Activated naive CD4-positive, alpha-beta T cell treated with anti-CD3 and anti-CD28 coated beads for 36 hours (primary cell): Measurements from ENCODE around the gene UBE4A. TPM values are rescaled to one million over a fixed set of nuclear protein-coding genes. Genes with fewer than 3 reads are reported as not detected.
A peak's percentile ranks its signal among the peaks of the same experiment; 100 is the strongest.

ENCODE experiments used
- CTCF ChIA-PET: fragments of 350-600 bp; sonication (Branson Sonifier 250); formaldehyde crosslinking; loops from one replicate; lab custom pipeline; 2021; ENCODE audit warnings: antibody characterized with exemption; lab: Charles Lee
- DNase-seq: peaks from one replicate; pipeline ENCODE4 v3.0.0-alpha.2; 2020
- H3K27ac Mint-ChIP-seq: one replicate; pipeline ENCODE4 v1.8.0; 2021; ENCODE audit warnings: mild to moderate bottlenecking, mixed read lengths
- H3K27me3 Mint-ChIP-seq: one replicate; pipeline ENCODE4 v1.8.0; 2021; ENCODE audit warnings: low read depth, mixed read lengths
- H3K36me3 Mint-ChIP-seq: one replicate; pipeline ENCODE4 v1.8.0; 2021; ENCODE audit warnings: low read depth, mixed read lengths
- H3K4me1 Mint-ChIP-seq: one replicate; pipeline ENCODE4 v1.8.0; 2021; ENCODE audit warnings: low read depth, mixed read lengths
- H3K4me3 Mint-ChIP-seq: one replicate; pipeline ENCODE4 v1.8.0; 2021; ENCODE audit warnings: mild to moderate bottlenecking, moderate library complexity, mixed read lengths
- H3K9me3 Mint-ChIP-seq: one replicate; pipeline ENCODE4 v1.8.0; 2021; ENCODE audit warnings: mixed read lengths
- intact Hi-C: fragments of 100-400 bp; cut with micrococcal nuclease; formaldehyde crosslinking; loops from one replicate; pipeline ENCODE4 v1.15.1; 2023
- total RNA-seq, 2 experiments: library from RNA; stranded (reverse); gene quantifications; one replicate each; pipeline ENCODE4 v1.2.3, GENCODE V29; 2021

UBE4A gene
- 10 to 100 TPM; 35.3 to 35.7 TPM for total RNA-seq

GRCh38 chr11:118359295-118359958, at the start of gene UBE4A:
UBE4A (plus strand) TSS chr11:118359600; CDS start chr11:118365081, 5,481 bp downstream.
- DNase-seq = peak; percentile 100
- Mint-ChIP-seq H3K27ac (peak within 1 kb of the TSS; percentile 91), H3K36me3 (peaks cover 6% of the 10 kb centered on the region), H3K9me3 (no peaks in the 10 kb centered on the region), H3K4me3 (peak within 1 kb of the TSS; percentile 99), H3K27me3 (no peaks in the 10 kb centered on the region), H3K4me1 (peaks cover 52% of the 10 kb centered on the region)
- CTCF ChIA-PET = interaction anchor here (0.6 to 1.2 kb wide), 5 partner anchors 19 to 161 kb away, joined by 3 to 5 read pairs (median 4); no protein-coding TSS in a partner anchor
- intact Hi-C loops = loop anchor here (1.0 to 10.0 kb wide), 6 partner anchors 17 to 214 kb away; partner anchors contain the start of genes ARCN1, ATP5MG, CD3D and KMT2A

- Mint-ChIP-seq H3K27me3 (no peaks in the 10 kb centered on the region), H3K36me3 (peaks cover 80% of the 10 kb centered on the region), H3K4me1 (peaks cover 86% of the 10 kb centered on the region), H3K4me3 (no peak overlapping the region), H3K9me3 (no peaks in the 10 kb centered on the region), H3K27ac (peak overlapping the region; percentile 43)
- no peak for DNase-seq
- intact Hi-C loops = no loop called here
- CTCF ChIA-PET = interaction anchor here (3.6 to 11.5 kb wide), 2 partner anchors 15 to 31 kb away, joined by 22 to 110 read pairs; partner anchors contain the start of genes CD3D and CD3G
Observed at GRCh38 chr11:118310271-118310670, 49.1 kb upstream of the UBE4A start.

- no peaks in the 10 kb centered on the region for H3K27me3 Mint-ChIP-seq
- H3K27ac Mint-ChIP-seq = peak overlapping the region; percentile 80
- CTCF ChIA-PET = interaction anchor here (1.2 to 11.5 kb wide), 9 partner anchors 10 to 112 kb away, joined by 3 to 110 read pairs (median 6); partner anchors contain the start of genes CD3D and CD3G
- H3K4me1 Mint-ChIP-seq = peaks cover 90% of the 10 kb centered on the region
- DNase-seq = no peak
- no peaks in the 10 kb centered on the region for H3K9me3 Mint-ChIP-seq
- intact Hi-C loops = no loop called here
- peaks cover 81% of the 10 kb centered on the region for H3K36me3 Mint-ChIP-seq
- no peak overlapping the region for H3K4me3 Mint-ChIP-seq
Observed at GRCh38 chr11:118310781-118311485, 48.5 kb upstream of the UBE4A start.

- Mint-ChIP-seq H3K27ac (peak overlapping the region; percentile 80), H3K9me3 (no peaks in the 10 kb centered on the region), H3K4me1 (peaks cover 92% of the 10 kb centered on the region), H3K36me3 (peaks cover 78% of the 10 kb centered on the region), H3K4me3 (no peak overlapping the region), H3K27me3 (no peaks in the 10 kb centered on the region)
- intact Hi-C loops = no loop called here
- CTCF ChIA-PET = interaction anchor here (0.9 to 11.5 kb wide), 9 partner anchors 11 to 140 kb away, joined by 3 to 110 read pairs (median 5); partner anchors contain the start of genes CD3D and CD3G
- no peak for DNase-seq
Observed at GRCh38 chr11:118311518-118311917, 47.9 kb upstream of the UBE4A start.

- DNase-seq = no peak
- Mint-ChIP-seq H3K4me3 (no peak overlapping the region), H3K9me3 (no peaks in the 10 kb centered on the region), H3K27ac (peak overlapping the region; percentile 80), H3K4me1 (peaks cover 91% of the 10 kb centered on the region), H3K27me3 (no peaks in the 10 kb centered on the region), H3K36me3 (peaks cover 76% of the 10 kb centered on the region)
- CTCF ChIA-PET = interaction anchor here (0.9 to 11.5 kb wide), 8 partner anchors 11 to 140 kb away, joined by 3 to 110 read pairs (median 6); partner anchors contain the start of genes CD3D and CD3G
- intact Hi-C loops = no loop called here
Observed at GRCh38 chr11:118312328-118312727, 47.1 kb upstream of the UBE4A start.

GRCh38 chr11:118313242-118313641, 46.2 kb upstream of the UBE4A start:
- CTCF ChIA-PET = interaction anchor here (0.6 to 2.2 kb wide), 3 partner anchors 10 to 115 kb away, joined by 3 to 16 read pairs (median 5); no protein-coding TSS in a partner anchor
- DNase-seq = no peak
- no peak overlapping the region for H3K4me3 Mint-ChIP-seq
- H3K27me3 Mint-ChIP-seq = no peaks in the 10 kb centered on the region
- intact Hi-C loops = no loop called here
- peaks cover 69% of the 10 kb centered on the region for H3K36me3 Mint-ChIP-seq
- no peak overlapping the region for H3K27ac Mint-ChIP-seq
- no peaks in the 10 kb centered on the region for H3K9me3 Mint-ChIP-seq
- peaks cover 87% of the 10 kb centered on the region for H3K4me1 Mint-ChIP-seq

- Mint-ChIP-seq H3K4me1 (peaks cover 89% of the 10 kb centered on the region), H3K36me3 (peaks cover 52% of the 10 kb centered on the region), H3K4me3 (no peak overlapping the region), H3K9me3 (no peaks in the 10 kb centered on the region), H3K27me3 (no peaks in the 10 kb centered on the region), H3K27ac (peak overlapping the region; percentile 91)
- DNase-seq = no peak
- CTCF ChIA-PET = interaction anchor here (1.0 to 1.4 kb wide), 2 partner anchors 32 to 116 kb away, joined by 4 read pairs; no protein-coding TSS in a partner anchor
- intact Hi-C loops = no loop called here
Observed at GRCh38 chr11:118314988-118315411, 44.4 kb upstream of the UBE4A start.

GRCh38 chr11:118318124-118318523, 41.3 kb upstream of the UBE4A start:
- intact Hi-C loops = no loop called here
- Mint-ChIP-seq H3K27me3 (no peaks in the 10 kb centered on the region), H3K36me3 (peaks cover 29% of the 10 kb centered on the region), H3K27ac (no peak overlapping the region), H3K4me1 (peaks cover 81% of the 10 kb centered on the region), H3K9me3 (no peaks in the 10 kb centered on the region), H3K4me3 (no peak overlapping the region)
- CTCF ChIA-PET = interaction anchor here (0.8 to 1.0 kb wide), 2 partner anchors 9 to 189 kb away, joined by 5 to 9 read pairs; no protein-coding TSS in a partner anchor
- DNase-seq = no peak

- Mint-ChIP-seq H3K9me3 (no peaks in the 10 kb centered on the region), H3K27me3 (no peaks in the 10 kb centered on the region), H3K4me3 (no peak overlapping the region), H3K27ac (no peak overlapping the region), H3K36me3 (peaks cover 27% of the 10 kb centered on the region), H3K4me1 (peaks cover 80% of the 10 kb centered on the region)
- CTCF ChIA-PET = interaction anchor here (0.8 to 1.0 kb wide), 2 partner anchors 8 to 189 kb away, joined by 5 to 9 read pairs; no protein-coding TSS in a partner anchor
- intact Hi-C loops = no loop called here
- no peak for DNase-seq
Observed at GRCh38 chr11:118318581-118319336, 40.6 kb upstream of the UBE4A start.

- H3K27me3 Mint-ChIP-seq = no peaks in the 10 kb centered on the region
- no peak overlapping the region for H3K27ac Mint-ChIP-seq
- H3K4me3 Mint-ChIP-seq = no peak overlapping the region
- no peak for DNase-seq
- CTCF ChIA-PET = interaction anchor here (0.6 kb wide), 1 partner anchor 15 kb away, joined by 3 read pairs; no protein-coding TSS in a partner anchor
- peaks cover 75% of the 10 kb centered on the region for H3K4me1 Mint-ChIP-seq
- H3K36me3 Mint-ChIP-seq = peaks cover 21% of the 10 kb centered on the region
- no peaks in the 10 kb centered on the region for H3K9me3 Mint-ChIP-seq
- intact Hi-C loops = no loop called here
Observed at GRCh38 chr11:118319337-118319707, 40.1 kb upstream of the UBE4A start.

- intact Hi-C loops = no loop called here
- DNase-seq = no peak
- Mint-ChIP-seq H3K27me3 (no peaks in the 10 kb centered on the region), H3K9me3 (no peaks in the 10 kb centered on the region), H3K4me3 (no peak overlapping the region), H3K4me1 (peaks cover 65% of the 10 kb centered on the region), H3K36me3 (peaks cover 12% of the 10 kb centered on the region), H3K27ac (no peak overlapping the region)
- CTCF ChIA-PET = no interaction called here
Observed at GRCh38 chr11:118320515-118320914, 38.9 kb upstream of the UBE4A start.
